ENCODE results near the gene OR5B21. TPM values are rescaled to one million over a fixed set of nuclear protein-coding genes. Genes with fewer than 3 reads are reported as not detected.

OR5B21 gene
- polyA plus RNA-seq, 2 of the 4 experiments (the other 2 are of a cell fraction): not detected

DNA sequence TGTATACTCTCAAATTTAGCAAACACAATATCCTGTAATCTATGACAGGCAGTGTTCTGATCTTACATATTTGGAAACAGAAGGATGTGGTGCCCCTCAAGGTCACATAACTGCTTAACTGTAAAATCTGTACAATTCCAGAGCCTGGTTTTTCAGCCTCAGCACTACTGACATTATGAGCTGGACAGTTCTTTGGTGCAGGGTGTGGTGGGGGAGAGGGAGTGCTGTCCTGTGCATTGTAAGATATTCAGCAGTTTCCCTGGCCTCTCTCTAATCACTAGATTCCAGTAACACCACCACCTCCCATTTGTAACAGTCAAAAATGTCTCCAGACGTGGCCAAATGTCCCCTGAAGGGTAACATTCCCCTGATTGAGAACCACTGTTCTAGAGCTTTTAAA, 1.8 kb upstream of the OR5B21 start:
- no peak for FAIRE-seq
- CTCF ChIA-PET: interaction anchor here (1.5 to 2.1 kb wide), 3 partner anchors 10 to 1052 kb away, joined by 4 to 8 read pairs (median 4); no protein-coding TSS in a partner anchor

GRCh38 chr11:58508814-58509213, 909 bp upstream of the OR5B21 start:
- no peak for ATAC-seq
- no peaks in the 10 kb centered on the region for H3K4me1 ChIP-seq
- no peak overlapping the region for H3K27ac ChIP-seq
- no peak for DNase-seq (ENCODE audit: low read depth in 1 of 2, low spot score in 1 of 2)
- H3K4me3 ChIP-seq: no peak overlapping the region
- H3K9me3 ChIP-seq: no peaks in the 10 kb centered on the region
- no peak overlapping the region for H3K4me2 ChIP-seq
- CTCF ChIA-PET: interaction anchor here (1.5 to 2.1 kb wide), 3 partner anchors 11 to 1051 kb away, joined by 4 to 8 read pairs (median 4); no protein-coding TSS in a partner anchor
- POLR2A ChIA-PET: no interaction called here
- TF ChIP-seq, protein P1, sequence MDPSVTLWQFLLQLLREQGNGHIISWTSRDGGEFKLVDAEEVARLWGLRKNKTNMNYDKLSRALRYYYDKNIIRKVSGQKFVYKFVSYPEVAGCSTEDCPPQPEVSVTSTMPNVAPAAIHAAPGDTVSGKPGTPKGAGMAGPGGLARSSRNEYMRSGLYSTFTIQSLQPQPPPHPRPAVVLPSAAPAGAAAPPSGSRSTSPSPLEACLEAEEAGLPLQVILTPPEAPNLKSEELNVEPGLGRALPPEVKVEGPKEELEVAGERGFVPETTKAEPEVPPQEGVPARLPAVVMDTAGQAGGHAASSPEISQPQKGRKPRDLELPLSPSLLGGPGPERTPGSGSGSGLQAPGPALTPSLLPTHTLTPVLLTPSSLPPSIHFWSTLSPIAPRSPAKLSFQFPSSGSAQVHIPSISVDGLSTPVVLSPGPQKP (IDR thresholded peaks at IDR 0.05; ENCODE audit: low read depth, low read length): no peak
- no peak for TF ChIP-seq BHLHE40 (IDR thresholded peaks at IDR 0.05; ENCODE audit: low read depth, low read length)
- TF ChIP-seq MYC (IDR thresholded peaks at IDR 0.05; ENCODE audit: borderline replicate concordance, low read length): no peak
- TF ChIP-seq ZNF302 (CRISPR knock-in tag; IDR thresholded peaks at IDR 0.05): no peak
- TF ChIP-seq REST (IDR thresholded peaks at IDR 0.05): no peak
- no peak for TF ChIP-seq TP53 (CRISPR knock-in tag; IDR thresholded peaks at IDR 0.05)
- TF ChIP-seq SREBF2 (IDR thresholded peaks at IDR 0.05): no peak
- no peak for TF ChIP-seq MAX (IDR thresholded peaks at IDR 0.05)
- TF ChIP-seq CEBPB (IDR thresholded peaks at IDR 0.05): no peak
- no peak for TF ChIP-seq RFX5 (IDR thresholded peaks at IDR 0.05)
- TF ChIP-seq CBX2 (IDR thresholded peaks at IDR 0.05; ENCODE audit: borderline replicate concordance, low read depth): no peak
- TF ChIP-seq FOXS1 (CRISPR knock-in tag; IDR thresholded peaks at IDR 0.05): no peak
- no peak for TF ChIP-seq FOSB (CRISPR knock-in tag; IDR thresholded peaks at IDR 0.05)
- no peak for FAIRE-seq

More for the DNA sequence above, 1.8 kb upstream of the OR5B21 start:
- ATAC-seq (no peak), DNase-seq (ENCODE audit: low read depth in 1 of 2, low spot score in 1 of 2) (no peak)
- no peak overlapping the region for H3K27ac ChIP-seq
- POLR2A ChIA-PET: no interaction called here
- no peak for TF ChIP-seq JUN (IDR thresholded peaks at IDR 0.05)
- no peak for TF ChIP-seq ZC3H11A (IDR thresholded peaks at IDR 0.05)
- H3K4me1 ChIP-seq: no peaks in the 10 kb centered on the region
- no peak overlapping the region for H3K4me3 ChIP-seq
- no peaks in the 10 kb centered on the region for H3K9me3 ChIP-seq
- WGBS (ENCODE audit: missing lambda C conversion rate): 9% methylated on average over 1 of the region's 1 CpG
- H3K4me2 ChIP-seq: no peak overlapping the region

DNA sequence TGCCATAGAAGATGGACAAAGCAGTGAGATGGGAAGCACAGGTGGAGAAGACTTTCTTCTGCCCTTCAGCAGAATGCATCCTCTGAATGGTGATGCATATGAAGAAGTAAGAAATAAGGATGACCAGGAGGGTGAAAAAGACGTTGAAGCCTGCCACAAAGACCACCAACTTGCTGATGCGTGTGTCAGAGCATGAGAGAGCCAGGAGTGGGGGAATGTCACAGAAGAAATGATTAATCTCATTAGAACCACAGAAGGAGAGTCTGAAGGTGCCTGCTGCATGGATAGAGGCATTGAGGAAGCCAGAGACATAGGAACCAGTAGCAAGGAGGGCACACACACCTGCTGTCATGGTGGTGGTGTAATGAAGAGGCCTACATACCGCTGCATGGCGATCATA, 550 bp downstream of the OR5B21 start:
- DNase-seq (ENCODE audit: low read depth in 1 of 2, low spot score in 1 of 2) (no peak), FAIRE-seq (no peak), ATAC-seq (no peak)
- Histone ChIP-seq H3K4me1 (no peaks in the 10 kb centered on the region), H3K4me3 (no peak overlapping the region), H3K27ac (no peak overlapping the region), H3K9me3 (no peaks in the 10 kb centered on the region), H3K4me2 (no peak overlapping the region)
- TF ChIP-seq POLR2A (IDR thresholded peaks at IDR 0.05; ENCODE audit: low read length) (no peak), HOXB5 (CRISPR knock-in tag; IDR thresholded peaks at IDR 0.05) (no peak), CBX8 (IDR thresholded peaks at IDR 0.05) (no peak), CBX2 (IDR thresholded peaks at IDR 0.05; ENCODE audit: borderline replicate concordance, low read depth) (no peak), HOXA7 (CRISPR knock-in tag; IDR thresholded peaks at IDR 0.05) (no peak), TP53 (CRISPR knock-in tag; IDR thresholded peaks at IDR 0.05) (no peak), EHF (CRISPR knock-in tag; IDR thresholded peaks at IDR 0.05) (no peak), HEYL (CRISPR knock-in tag; IDR thresholded peaks at IDR 0.05) (no peak), KDM1A (IDR thresholded peaks at IDR 0.05; ENCODE audit: low read depth) (no peak), KDM5A (IDR thresholded peaks at IDR 0.05) (no peak), ZFP36 (IDR thresholded peaks at IDR 0.05; ENCODE audit: borderline replicate concordance, partially characterized antibody) (no peak), RCOR1 (IDR thresholded peaks at IDR 0.05; ENCODE audit: low read depth, low read length) (no peak), HOXB13 (CRISPR knock-in tag; IDR thresholded peaks at IDR 0.05; ENCODE audit: low read depth) (no peak), EHMT2 (IDR thresholded peaks at IDR 0.05; ENCODE audit: low read depth) (no peak), JUNB (IDR thresholded peaks at IDR 0.05) (no peak), RARB (CRISPR knock-in tag; IDR thresholded peaks at IDR 0.05) (no peak), BHLHE40 (IDR thresholded peaks at IDR 0.05; ENCODE audit: low read depth, low read length) (no peak)
- ChIA-PET CTCF (no interaction called here), POLR2A (no interaction called here)
- 4% methylated on average over 3 of the region's 4 CpGs for WGBS (ENCODE audit: missing lambda C conversion rate)
